GM12874 (cell line): Measurements from ENCODE around the gene CYB5R3.

Experiments used
- TF ChIP-seq, protein P1 (sequence below): IDR thresholded peaks from 2 replicates; pipeline ENCODE4 v1.5.1; 2011; ENCODE audit warnings: low read depth, mild to moderate bottlenecking, control low read depth, low read length, moderate library complexity; ENCODE audit not compliant: insufficient read depth

The CYB5R3 gene

DNA sequence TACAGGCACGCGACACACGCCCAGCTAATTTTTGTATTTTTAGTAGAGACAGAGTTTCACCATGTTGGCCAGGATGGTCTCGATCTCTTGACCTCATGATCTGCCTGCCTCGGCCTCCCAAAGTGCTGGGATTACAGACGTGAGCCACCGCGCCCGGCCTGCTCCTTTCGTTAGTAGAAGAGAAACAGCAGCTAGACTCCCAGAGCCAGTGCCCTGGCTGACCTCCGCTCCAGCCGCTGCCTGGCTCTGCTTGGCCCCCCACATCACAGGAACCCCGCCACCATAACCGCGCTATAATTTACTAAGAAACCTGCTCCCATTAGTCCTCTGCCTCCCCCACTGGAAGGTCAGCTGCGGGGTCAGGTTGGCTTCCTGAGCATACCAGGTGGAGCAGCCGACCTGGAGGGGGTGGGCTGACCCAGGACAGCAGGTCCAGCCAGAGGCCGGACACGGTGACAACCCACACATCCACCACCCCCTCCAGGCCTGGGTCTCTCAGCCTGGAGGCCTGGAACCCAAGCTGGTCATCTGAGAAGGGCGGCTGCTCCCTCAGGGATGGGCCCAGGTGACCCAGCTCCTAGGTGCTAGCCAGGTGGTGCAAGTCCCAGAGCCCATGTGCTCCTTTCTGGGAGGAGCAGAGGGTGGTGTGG is 27.0 kb downstream of the CYB5R3 start:
- TF ChIP-seq, protein P1, sequence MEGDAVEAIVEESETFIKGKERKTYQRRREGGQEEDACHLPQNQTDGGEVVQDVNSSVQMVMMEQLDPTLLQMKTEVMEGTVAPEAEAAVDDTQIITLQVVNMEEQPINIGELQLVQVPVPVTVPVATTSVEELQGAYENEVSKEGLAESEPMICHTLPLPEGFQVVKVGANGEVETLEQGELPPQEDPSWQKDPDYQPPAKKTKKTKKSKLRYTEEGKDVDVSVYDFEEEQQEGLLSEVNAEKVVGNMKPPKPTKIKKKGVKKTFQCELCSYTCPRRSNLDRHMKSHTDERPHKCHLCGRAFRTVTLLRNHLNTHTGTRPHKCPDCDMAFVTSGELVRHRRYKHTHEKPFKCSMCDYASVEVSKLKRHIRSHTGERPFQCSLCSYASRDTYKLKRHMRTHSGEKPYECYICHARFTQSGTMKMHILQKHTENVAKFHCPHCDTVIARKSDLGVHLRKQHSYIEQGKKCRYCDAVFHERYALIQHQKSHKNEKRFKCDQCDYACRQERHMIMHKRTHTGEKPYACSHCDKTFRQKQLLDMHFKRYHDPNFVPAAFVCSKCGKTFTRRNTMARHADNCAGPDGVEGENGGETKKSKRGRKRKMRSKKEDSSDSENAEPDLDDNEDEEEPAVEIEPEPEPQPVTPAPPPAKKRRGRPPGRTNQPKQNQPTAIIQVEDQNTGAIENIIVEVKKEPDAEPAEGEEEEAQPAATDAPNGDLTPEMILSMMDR: no peak

DNA sequence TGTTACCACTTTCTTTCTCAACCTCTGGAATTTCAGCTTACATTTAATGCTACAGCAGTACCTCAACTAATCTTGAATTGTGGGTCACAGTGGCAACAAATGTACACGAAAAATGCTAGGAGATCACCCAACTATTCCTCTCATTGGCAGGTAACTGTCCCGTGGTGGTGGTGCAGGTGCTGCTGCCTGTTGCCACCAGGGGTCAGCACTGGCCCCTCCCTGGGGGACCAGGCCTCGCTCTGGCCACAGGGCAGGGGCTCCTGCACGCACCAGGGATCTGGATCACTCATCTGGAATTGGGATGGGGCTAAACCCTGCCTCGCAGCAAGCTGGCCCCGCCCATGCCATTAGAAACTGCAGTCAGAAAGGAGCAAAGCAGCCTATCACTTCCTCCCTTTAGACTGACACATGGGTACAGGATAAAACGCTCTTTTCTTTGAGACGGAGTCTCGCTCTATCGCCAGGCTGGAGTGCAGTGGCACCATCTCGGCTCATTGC is 27.6 kb downstream of the CYB5R3 start:
- TF ChIP-seq, protein P1: peak; percentile 94

DNA sequence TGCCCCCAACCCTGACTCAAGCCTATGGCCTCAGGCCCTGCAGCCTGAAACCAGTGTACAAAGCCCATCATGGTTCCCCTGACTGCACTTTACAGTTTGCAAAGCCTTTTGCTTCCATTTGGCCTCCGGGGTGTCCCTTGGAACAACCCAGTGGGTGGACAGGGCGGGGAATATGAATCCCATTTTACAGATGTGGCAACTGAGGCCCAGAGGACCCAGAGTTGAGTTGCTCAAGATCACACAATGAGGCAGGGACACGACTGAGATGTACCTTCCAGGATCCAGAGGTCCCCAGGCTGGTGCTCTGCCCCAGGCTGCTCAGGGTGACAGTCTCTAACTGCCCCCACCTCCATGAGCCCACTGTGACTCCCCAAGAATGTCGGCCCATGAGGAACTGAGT is 29.1 kb downstream of the CYB5R3 start:
- TF ChIP-seq, protein P1: no peak

DNA sequence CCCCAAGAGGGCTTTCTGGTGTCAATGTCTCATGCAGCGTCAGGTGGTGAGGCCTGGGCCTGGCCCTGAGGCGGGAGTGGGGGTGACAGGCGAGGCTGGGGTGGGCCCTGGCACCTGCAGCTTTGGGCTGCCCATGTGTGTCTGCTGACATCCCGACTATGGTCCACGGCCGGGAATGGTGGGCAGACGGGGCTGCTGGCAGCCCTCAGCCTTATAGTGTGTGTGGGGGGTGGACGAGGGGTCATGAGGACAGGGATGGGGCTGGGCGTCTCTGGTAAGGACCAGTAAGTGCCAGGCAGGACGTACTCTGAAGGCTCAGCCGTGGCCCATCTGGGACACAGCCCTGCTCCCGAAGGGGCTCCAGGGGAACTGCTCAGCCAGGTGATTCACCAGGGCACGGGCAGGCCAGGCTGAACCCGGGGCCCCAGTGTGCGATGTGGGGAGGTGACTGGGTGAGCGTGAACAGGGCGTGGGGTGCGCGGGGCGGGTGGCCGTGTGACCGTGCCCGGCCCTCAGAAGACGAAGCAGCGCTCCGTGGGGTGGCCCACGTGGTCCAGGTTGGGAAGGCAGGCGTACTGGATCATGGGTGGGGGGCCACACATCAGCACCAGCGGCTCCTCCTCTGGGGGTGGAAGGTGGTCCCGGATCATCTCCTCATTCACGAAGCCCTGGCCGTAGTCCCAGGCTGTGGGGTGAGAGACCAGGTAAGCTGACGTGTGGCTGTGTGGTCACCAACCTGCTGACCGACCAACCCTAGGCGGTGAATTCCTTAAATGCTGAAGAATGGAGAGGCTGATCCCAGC is 29.7 kb downstream of the CYB5R3 start:
- TF ChIP-seq, protein P1: no peak

DNA sequence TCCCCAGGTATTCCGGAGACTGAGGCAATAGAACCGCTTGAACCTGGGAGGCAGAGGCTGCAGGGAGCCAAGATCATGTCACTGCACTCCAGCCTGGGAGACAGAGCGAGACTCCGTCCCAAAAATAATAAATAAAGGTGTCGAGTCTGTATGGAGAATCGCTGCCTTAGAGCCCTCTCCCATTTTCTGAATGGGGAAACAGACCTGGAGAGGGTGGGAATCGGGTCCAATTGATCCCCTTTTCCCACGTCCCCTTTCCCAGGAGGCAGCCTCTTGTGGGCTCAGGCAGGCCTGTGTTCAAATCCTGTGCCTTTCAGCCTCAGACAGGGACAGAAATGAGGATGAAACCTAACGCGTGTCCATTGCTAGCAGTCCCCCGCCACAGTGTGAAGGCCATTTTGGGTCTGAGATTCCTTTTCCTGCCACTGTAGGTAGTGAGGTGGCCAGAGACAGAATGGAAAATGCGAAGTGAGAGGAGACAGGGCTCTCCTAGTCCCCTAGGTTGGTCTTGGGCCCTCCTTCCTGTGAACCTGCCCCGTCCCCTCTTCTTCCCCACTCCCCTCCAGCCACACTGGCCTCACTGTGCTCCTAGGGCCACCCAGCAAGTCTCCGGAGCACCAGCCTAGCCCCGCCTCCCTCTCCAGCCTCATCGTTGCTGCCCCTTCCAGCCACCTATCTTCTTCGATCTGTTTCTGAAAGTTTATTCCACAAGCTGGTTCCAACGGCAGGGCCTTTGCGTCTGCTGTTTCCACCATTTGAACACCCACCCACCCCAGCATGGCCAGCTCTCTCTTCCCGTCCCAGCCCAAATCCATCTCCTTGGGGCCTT is 31.8 kb downstream of the CYB5R3 start:
- TF ChIP-seq, protein P1: no peak

DNA sequence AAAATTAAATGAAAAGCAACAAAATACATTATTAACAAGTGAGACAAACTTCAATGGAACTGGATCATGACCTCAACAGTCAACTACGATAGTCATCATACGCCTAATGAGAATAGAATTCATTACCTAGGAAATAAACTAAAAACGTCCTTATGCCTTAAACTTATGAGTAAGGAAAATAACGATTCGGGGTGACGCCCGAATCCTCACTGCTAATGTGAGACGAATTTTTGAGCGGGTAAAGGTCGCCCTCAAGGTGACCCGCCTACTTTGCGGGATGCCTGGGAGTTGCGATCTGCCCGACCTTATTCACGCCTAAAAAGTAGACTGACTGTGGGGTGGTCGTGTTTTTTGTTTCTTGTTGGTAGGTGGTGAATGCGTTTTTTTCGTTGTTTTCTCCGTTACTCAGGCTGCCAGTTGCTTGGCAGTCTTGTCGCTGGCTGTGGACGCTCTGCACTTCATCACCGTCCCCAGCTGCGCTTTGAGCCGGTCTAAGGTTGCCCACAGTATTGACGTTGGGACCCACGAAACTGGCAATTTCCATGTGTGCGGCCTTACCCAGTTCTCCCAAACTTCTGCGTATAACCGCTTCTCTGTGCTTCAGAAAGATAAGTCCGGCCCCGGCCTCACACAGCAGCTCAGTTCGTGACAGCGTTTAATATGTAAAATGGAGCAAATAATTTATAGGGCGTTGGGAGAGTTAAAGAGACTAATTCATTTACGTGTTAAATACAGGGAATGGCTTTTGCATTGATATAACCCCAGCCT is 33.9 kb downstream of the CYB5R3 start:
- TF ChIP-seq, protein P1: no peak
